Measurements from ENCODE around the gene NEDD1. TPM values are rescaled to one million over a fixed set of nuclear protein-coding genes. Genes with fewer than 3 reads are reported as not detected.

The NEDD1 gene
- total and polyA plus RNA-seq, 4 donors = 2.4 to 28.9 (median 3.9) TPM

DNA sequence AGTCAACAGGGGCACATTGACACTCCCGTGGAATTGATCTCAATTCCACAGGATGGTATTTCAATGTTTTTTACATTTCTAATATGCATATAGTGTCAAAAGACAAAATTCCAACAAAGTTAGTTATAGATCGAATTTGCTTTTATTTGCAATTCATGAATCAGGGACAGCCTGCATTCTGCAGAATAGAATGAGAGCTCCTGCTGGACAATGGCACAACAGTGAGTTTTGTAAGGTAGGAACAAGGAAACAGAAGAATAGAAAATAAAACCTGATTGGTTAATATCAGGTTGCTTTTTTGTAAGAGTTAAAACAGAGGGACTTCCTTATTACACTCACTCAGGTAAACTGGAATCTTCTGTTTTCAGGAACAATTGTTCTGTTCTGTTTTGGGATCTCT lies 32.8 kb upstream of the NEDD1 start:
- WGBS = 76% methylated on average over 2 of the region's 2 CpGs

More for the DNA sequence above, 32.8 kb upstream of the NEDD1 start:
- DNase-seq (ENCODE audit: low spot score) = no peak
- Histone ChIP-seq H3K36me3 (ENCODE audit: control insufficient read depth in 4 of 4, insufficient read depth in 3 of 4, low read depth in 1 of 4, low read length in 3 of 4) (no peaks in the 10 kb centered on the region), H3K4me3 (ENCODE audit: low read depth in 1 of 3, low read length in 3 of 3) (no peak overlapping the region), H3K9ac (ENCODE audit: low read depth in 1 of 2, low read length in 2 of 2) (no peak overlapping the region), H3K27me3 (ENCODE audit: control insufficient read depth in 4 of 4, insufficient read depth in 4 of 4, low read length in 3 of 4) (no peaks in the 10 kb centered on the region), H3K27ac (ENCODE audit: low read depth in 1 of 2, low read length in 2 of 2) (no peak overlapping the region), H3K9me3 (ENCODE audit: control insufficient read depth in 4 of 4, low read length in 3 of 4) (no peaks in the 10 kb centered on the region), H3K4me1 (ENCODE audit: control insufficient read depth in 4 of 4, insufficient read depth in 4 of 4, low read length in 3 of 4) (no peaks in the 10 kb centered on the region)
- no peak for TF ChIP-seq MAX (IDR thresholded peaks at IDR 0.05)
- TF ChIP-seq HNF4A (conservative IDR thresholded peaks at IDR 0.05) = no peak
- TF ChIP-seq REST (IDR thresholded peaks at IDR 0.05) = no peak
- no peak for TF ChIP-seq TAF1 (conservative IDR thresholded peaks at IDR 0.05)
- TF ChIP-seq FOXA2 (IDR thresholded peaks at IDR 0.05) = no peak
- no peak for TF ChIP-seq FOXA1 (IDR thresholded peaks at IDR 0.05)
- TF ChIP-seq GABPA (IDR thresholded peaks at IDR 0.05 in 1 of 2, conservative IDR thresholded peaks at IDR 0.05 in 1 of 2) = no peak
- TF ChIP-seq EGR1 (IDR thresholded peaks at IDR 0.05; ENCODE audit: low read depth in 2 of 2) = no peak
- no peak for TF ChIP-seq HNF4G (IDR thresholded peaks at IDR 0.05)
- TF ChIP-seq JUND (IDR thresholded peaks at IDR 0.05) = no peak
- TF ChIP-seq, protein P1, sequence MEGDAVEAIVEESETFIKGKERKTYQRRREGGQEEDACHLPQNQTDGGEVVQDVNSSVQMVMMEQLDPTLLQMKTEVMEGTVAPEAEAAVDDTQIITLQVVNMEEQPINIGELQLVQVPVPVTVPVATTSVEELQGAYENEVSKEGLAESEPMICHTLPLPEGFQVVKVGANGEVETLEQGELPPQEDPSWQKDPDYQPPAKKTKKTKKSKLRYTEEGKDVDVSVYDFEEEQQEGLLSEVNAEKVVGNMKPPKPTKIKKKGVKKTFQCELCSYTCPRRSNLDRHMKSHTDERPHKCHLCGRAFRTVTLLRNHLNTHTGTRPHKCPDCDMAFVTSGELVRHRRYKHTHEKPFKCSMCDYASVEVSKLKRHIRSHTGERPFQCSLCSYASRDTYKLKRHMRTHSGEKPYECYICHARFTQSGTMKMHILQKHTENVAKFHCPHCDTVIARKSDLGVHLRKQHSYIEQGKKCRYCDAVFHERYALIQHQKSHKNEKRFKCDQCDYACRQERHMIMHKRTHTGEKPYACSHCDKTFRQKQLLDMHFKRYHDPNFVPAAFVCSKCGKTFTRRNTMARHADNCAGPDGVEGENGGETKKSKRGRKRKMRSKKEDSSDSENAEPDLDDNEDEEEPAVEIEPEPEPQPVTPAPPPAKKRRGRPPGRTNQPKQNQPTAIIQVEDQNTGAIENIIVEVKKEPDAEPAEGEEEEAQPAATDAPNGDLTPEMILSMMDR (IDR thresholded peaks at IDR 0.05; ENCODE audit: low read depth, low read length, missing input control) = no peak
- TF ChIP-seq, protein P2, sequence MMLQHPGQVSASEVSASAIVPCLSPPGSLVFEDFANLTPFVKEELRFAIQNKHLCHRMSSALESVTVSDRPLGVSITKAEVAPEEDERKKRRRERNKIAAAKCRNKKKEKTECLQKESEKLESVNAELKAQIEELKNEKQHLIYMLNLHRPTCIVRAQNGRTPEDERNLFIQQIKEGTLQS (IDR thresholded peaks at IDR 0.05) = no peak
- TF ChIP-seq RXRA (IDR thresholded peaks at IDR 0.05) = no peak
- TF ChIP-seq, protein P3, sequence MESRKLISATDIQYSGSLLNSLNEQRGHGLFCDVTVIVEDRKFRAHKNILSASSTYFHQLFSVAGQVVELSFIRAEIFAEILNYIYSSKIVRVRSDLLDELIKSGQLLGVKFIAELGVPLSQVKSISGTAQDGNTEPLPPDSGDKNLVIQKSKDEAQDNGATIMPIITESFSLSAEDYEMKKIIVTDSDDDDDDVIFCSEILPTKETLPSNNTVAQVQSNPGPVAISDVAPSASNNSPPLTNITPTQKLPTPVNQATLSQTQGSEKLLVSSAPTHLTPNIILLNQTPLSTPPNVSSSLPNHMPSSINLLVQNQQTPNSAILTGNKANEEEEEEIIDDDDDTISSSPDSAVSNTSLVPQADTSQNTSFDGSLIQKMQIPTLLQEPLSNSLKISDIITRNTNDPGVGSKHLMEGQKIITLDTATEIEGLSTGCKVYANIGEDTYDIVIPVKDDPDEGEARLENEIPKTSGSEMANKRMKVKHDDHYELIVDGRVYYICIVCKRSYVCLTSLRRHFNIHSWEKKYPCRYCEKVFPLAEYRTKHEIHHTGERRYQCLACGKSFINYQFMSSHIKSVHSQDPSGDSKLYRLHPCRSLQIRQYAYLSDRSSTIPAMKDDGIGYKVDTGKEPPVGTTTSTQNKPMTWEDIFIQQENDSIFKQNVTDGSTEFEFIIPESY (IDR thresholded peaks at IDR 0.05) = no peak
- no peak for TF ChIP-seq RAD21 (IDR thresholded peaks at IDR 0.05)
- no peak for TF ChIP-seq NR2F2 (IDR thresholded peaks at IDR 0.05)
- no peak for TF ChIP-seq SP1 (IDR thresholded peaks at IDR 0.05)
- no peak for TF ChIP-seq YY1 (IDR thresholded peaks at IDR 0.05)
